HFFc6 (cell line): Measurements from ENCODE around the gene THADA. TPM values are rescaled to one million over a fixed set of nuclear protein-coding genes. Genes with fewer than 3 reads are reported as not detected.

Experiments used
- DNase-seq: peaks from one replicate; pipeline ENCODE4 v3.0.0-alpha.2; 2018
- H3K27ac Mint-ChIP-seq: 2 replicates; pipeline ENCODE4 v1.8.0; 2020; ENCODE audit warnings: mild to moderate bottlenecking, mixed read lengths
- H3K27me3 Mint-ChIP-seq: 2 replicates; pipeline ENCODE4 v1.8.0; 2021; ENCODE audit warnings: mild to moderate bottlenecking, moderate library complexity, mixed read lengths; ENCODE audit not compliant: insufficient read depth
- H3K36me3 Mint-ChIP-seq: 2 replicates; pipeline ENCODE4 v1.8.0; 2021; ENCODE audit warnings: low read depth, mixed read lengths
- H3K4me1 Mint-ChIP-seq: 2 replicates; pipeline ENCODE4 v1.8.0; 2020; ENCODE audit warnings: low read depth, mixed read lengths
- H3K4me3 Mint-ChIP-seq: 2 replicates; pipeline ENCODE4 v1.8.0; 2020; ENCODE audit warnings: mild to moderate bottlenecking, moderate library complexity, mixed read lengths
- H3K9me3 Mint-ChIP-seq: 2 replicates; pipeline ENCODE4 v1.8.0; 2020; ENCODE audit warnings: mild to moderate bottlenecking, mixed read lengths
- total RNA-seq, 6 experiments: library from RNA; stranded (reverse); fragmentation: NEBNext Ultra II Directional; extraction: Animal tissue kit (Norgen Biotek cat#: 25700); gene quantifications; 2 replicates in 1 of 6; 3 replicates in 5 of 6; pipeline ENCODE4 v1.2.3, GENCODE V29; 2021
- TF ChIP-seq, protein P1 (sequence below): fragments of 200-600 bp; sonication (generic); IDR thresholded peaks from 2 replicates; pipeline ENCODE4 v1.5.0; 2021; ENCODE audit warnings: antibody characterized with exemption, mild to moderate bottlenecking

Gene THADA
- total RNA-seq, 6 experiments from 2014 or later, result 14.3 to 20.5 (median 17.3) TPM

DNA sequence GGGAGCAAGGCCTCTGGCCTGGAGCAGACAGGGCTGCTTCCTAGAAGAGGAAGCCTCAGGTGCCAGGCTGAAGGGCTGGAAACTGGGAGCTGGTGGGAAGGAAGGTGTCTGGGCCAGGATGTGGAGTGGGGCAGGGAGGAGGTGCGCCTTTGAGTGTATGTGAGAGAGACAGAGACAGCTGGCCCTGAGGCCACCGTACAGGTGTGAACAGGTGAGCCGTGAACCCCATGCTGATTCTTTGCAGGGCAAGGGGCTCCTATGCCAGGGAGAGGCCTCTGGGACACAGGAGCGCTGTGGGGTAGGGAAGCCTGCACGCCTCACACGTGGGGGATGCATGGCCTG is 385.7 kb downstream of the THADA start:
- TF ChIP-seq, protein P1, sequence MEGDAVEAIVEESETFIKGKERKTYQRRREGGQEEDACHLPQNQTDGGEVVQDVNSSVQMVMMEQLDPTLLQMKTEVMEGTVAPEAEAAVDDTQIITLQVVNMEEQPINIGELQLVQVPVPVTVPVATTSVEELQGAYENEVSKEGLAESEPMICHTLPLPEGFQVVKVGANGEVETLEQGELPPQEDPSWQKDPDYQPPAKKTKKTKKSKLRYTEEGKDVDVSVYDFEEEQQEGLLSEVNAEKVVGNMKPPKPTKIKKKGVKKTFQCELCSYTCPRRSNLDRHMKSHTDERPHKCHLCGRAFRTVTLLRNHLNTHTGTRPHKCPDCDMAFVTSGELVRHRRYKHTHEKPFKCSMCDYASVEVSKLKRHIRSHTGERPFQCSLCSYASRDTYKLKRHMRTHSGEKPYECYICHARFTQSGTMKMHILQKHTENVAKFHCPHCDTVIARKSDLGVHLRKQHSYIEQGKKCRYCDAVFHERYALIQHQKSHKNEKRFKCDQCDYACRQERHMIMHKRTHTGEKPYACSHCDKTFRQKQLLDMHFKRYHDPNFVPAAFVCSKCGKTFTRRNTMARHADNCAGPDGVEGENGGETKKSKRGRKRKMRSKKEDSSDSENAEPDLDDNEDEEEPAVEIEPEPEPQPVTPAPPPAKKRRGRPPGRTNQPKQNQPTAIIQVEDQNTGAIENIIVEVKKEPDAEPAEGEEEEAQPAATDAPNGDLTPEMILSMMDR, result no peak
- H3K27ac Mint-ChIP-seq, result no peak overlapping the region
- DNase-seq, result no peak
- no peaks in the 10 kb centered on the region; the same call in 1 of the 2 replicates for H3K4me1 Mint-ChIP-seq
- H3K27me3 Mint-ChIP-seq, result peaks cover 6% of the 10 kb centered on the region
- H3K36me3 Mint-ChIP-seq, result no peaks in the 10 kb centered on the region
- no peaks in the 10 kb centered on the region for H3K9me3 Mint-ChIP-seq
- no peak overlapping the region for H3K4me3 Mint-ChIP-seq

DNA sequence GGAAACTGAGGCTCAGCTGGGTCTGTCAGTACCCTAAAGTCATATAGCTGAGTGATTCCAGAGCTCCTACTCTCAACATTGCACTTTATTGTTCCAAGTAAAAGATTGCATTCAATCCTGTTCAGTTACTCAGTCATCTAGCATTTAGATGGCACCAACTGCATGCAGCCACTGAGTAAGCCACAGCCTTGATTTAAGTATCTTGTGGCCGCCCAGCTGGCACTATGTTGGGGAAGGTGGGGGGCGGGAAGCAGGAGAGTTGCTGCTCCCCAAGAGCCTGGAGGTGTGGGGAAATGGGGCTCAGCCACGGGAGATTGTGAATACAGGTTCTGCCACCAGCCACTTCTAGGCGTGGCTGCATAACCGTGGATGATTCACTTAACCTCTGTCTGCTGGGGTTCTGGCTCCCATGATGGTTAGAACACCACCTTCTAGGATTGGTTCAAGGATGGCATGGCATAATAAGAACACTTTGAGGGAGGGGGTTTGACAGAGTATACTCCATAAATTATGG is 386.6 kb downstream of the THADA start:
- H3K36me3 Mint-ChIP-seq, result no peaks in the 10 kb centered on the region
- no peak overlapping the region for H3K27ac Mint-ChIP-seq
- no peaks in the 10 kb centered on the region; the same call in 1 of the 2 replicates for H3K4me1 Mint-ChIP-seq
- H3K27me3 Mint-ChIP-seq, result peaks cover 7% of the 10 kb centered on the region
- TF ChIP-seq, protein P1, result no peak
- no peaks in the 10 kb centered on the region for H3K9me3 Mint-ChIP-seq
- DNase-seq, result no peak
- H3K4me3 Mint-ChIP-seq, result no peak overlapping the region

DNA sequence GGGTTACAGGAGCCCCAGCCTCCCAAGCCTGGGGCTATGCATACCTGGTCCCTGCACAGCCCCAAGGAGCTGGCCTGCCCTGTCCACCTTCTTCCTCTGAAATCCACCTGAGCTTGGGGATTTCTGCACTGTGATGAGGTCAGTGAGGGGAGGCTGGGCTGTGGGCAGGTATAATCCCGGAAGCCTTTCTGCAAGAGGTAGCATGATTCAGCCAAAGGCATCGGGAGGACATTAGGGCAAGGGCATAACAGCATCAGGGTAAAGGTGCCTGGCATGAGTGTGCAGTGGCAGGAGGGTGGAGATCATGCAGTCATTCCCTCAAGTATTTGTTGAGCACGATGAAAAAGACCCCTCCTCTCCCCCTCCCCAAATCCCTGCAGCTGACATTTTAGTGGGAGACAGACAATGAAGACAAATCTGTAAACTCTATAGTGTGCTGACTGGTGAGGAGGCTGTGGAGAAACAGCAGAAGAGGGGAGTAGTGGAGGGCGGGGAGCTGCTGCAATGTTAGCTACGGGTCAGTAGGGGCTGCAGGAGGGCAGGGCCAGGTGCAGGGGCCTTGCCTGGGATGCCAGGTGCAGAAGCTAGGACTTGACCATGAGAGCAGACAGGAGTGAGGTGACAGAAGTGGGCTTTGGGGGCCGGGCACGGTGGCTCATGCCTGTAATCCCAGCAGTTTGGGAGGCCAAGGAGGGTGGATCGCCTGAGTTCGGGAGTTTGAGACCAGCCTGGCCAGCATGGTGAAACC is 388.1 kb downstream of the THADA start:
- no peak overlapping the region for H3K4me3 Mint-ChIP-seq
- peaks cover 5% of the 10 kb centered on the region for H3K27me3 Mint-ChIP-seq
- no peaks in the 10 kb centered on the region; the same call in 1 of the 2 replicates for H3K4me1 Mint-ChIP-seq
- H3K27ac Mint-ChIP-seq, result no peak overlapping the region
- DNase-seq, result no peak
- no peaks in the 10 kb centered on the region for H3K36me3 Mint-ChIP-seq
- TF ChIP-seq, protein P1, result no peak
- no peaks in the 10 kb centered on the region for H3K9me3 Mint-ChIP-seq

DNA sequence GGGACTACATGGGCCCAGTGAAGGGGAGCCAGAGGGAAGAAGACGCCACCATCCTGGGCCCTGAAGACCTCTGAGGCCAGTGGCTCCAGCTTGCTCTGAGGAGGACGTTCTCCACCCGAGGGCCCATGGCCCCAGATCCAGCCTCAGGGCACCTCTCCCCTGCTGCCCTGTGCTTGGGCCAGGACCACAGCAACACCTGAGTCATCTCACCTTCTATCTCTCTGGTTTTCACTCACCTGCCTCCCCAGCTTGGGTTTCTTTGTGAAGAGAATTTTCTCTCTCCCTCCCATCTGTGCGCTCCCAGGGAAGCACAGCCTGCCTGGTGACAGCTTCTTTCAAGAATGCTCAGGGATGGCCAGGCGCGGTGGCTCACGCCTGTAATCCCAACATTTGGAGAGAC is 389.2 kb downstream of the THADA start:
- Mint-ChIP-seq H3K4me1 (no peaks in the 10 kb centered on the region; the same call in 1 of the 2 replicates), H3K4me3 (no peak overlapping the region), H3K36me3 (no peaks in the 10 kb centered on the region), H3K27me3 (peaks cover 2% of the 10 kb centered on the region), H3K9me3 (no peaks in the 10 kb centered on the region), H3K27ac (no peak overlapping the region)
- no peak for DNase-seq
- TF ChIP-seq, protein P1, result no peak

DNA sequence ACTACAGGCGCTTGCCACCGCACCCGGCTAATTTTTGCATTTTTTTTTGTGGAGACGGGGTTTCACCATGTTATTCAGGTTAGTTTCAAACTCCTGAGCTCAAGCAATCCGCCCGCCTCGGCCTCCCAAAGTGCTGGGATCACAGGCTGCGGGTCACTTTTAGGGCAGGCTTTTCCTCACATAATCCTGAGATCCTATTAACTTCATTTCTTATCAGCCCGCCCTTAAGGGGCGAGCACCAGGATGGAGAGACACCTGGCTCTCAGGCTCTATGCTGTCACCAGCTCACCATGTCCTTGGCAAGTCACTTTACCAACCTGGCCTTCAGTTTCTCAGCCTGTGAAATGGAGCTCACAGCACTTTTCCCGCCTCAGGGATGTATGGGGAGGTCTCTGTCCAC is 392.5 kb downstream of the THADA start:
- Mint-ChIP-seq H3K27me3 (peaks cover 2% of the 10 kb centered on the region), H3K36me3 (no peaks in the 10 kb centered on the region), H3K4me3 (no peak overlapping the region), H3K4me1 (no peaks in the 10 kb centered on the region), H3K9me3 (no peaks in the 10 kb centered on the region), H3K27ac (no peak overlapping the region)
- TF ChIP-seq, protein P1, result no peak
- no peak for DNase-seq
